IMR-90 (cell line): ENCODE data around the gene CCL2. TPM values are rescaled to one million over a fixed set of nuclear protein-coding genes. Genes with fewer than 3 reads are reported as not detected.

Experiments
- ATAC-seq: fragments of 200-7000 bp; cut with Tn5 transposase; 2 replicates; pipeline ENCODE4 v1.9.1; 2020; ENCODE audit warnings: low read depth, mild to moderate bottlenecking, moderate library complexity
- BruUV-seq: library from RNA; stranded (reverse); fragments of 400-500 nt; replicated peaks from 2 replicates; lab custom pipeline; 2021; lab: Mats Ljungman, UMichigan
- CTCF ChIA-PET: fragments of 300-600 bp; formaldehyde crosslinking; extraction: SDS; loops from one replicate; lab custom pipeline; 2021; ENCODE audit warnings: antibody characterized with exemption; lab: Yijun Ruan, JAX
- POLR2A ChIA-PET: fragments of 300-600 bp; sonication (Branson Sonifier 250); formaldehyde crosslinking; loops from one replicate; lab custom pipeline; 2022; ENCODE audit warnings: antibody characterized with exemption; ENCODE audit not compliant: unreplicated experiment; lab: Charles Lee
- DNase-seq: peaks from one replicate; pipeline ENCODE4 v3.0.0; 2013
- H2AFZ ChIP-seq: replicated peaks from 2 replicates; pipeline ENCODE3; 2013; ENCODE audit warnings: low read length, mild to moderate bottlenecking; ENCODE audit not compliant: poor library complexity
- H2AK5ac ChIP-seq: 2 replicates; pipeline ENCODE4 v1.6.1; 2013; ENCODE audit warnings: low read depth, low read length, inconsistent platforms
- H2AK9ac ChIP-seq: replicated peaks from 2 replicates; pipeline ENCODE3; 2013; ENCODE audit warnings: mild to moderate bottlenecking, low read depth, low read length, moderate library complexity; ENCODE audit not compliant: poor library complexity
- H2BK120ac ChIP-seq: 2 replicates; pipeline ENCODE4 v1.6.1; 2013; ENCODE audit warnings: low read depth, low read length, inconsistent platforms
- H2BK15ac ChIP-seq: 3 replicates; pipeline ENCODE4 v1.6.1; 2013; ENCODE audit warnings: low read depth, low read length, inconsistent platforms
- H2BK20ac ChIP-seq: 2 replicates; pipeline ENCODE4 v1.6.1; 2013; ENCODE audit warnings: low read depth, mild to moderate bottlenecking, inconsistent platforms, low read length, moderate library complexity
- H2BK5ac ChIP-seq: 2 replicates; pipeline ENCODE4 v1.6.1; 2013; ENCODE audit warnings: mild to moderate bottlenecking, low read depth, low read length, inconsistent platforms; ENCODE audit not compliant: poor library complexity, severe bottlenecking
- H3K14ac ChIP-seq: replicated peaks from 2 replicates; pipeline ENCODE4 v1.6.1; 2013; ENCODE audit warnings: low read depth, low read length, inconsistent platforms
- H3K18ac ChIP-seq: 2 replicates; pipeline ENCODE4 v1.6.1; 2013; ENCODE audit warnings: low read depth, low read length, control low read depth
- H3K23ac ChIP-seq: 2 replicates; pipeline ENCODE4 v1.6.1; 2013; ENCODE audit warnings: low read depth, low read length, inconsistent platforms
- H3K27ac ChIP-seq: 2 replicates; pipeline ENCODE4 v1.5.1; 2013; ENCODE audit warnings: mild to moderate bottlenecking, control low read depth, low read length; ENCODE audit not compliant: insufficient read depth
- H3K27me3 ChIP-seq: 2 replicates; pipeline ENCODE4 v1.6.1; 2013; ENCODE audit warnings: low read length; ENCODE audit not compliant: control insufficient read depth, insufficient read depth
- H3K36me3 ChIP-seq: 2 replicates; pipeline ENCODE4 v1.6.1; 2013; ENCODE audit warnings: low read length, mixed read lengths; ENCODE audit not compliant: control insufficient read depth, insufficient read depth
- H3K4ac ChIP-seq: 2 replicates; pipeline ENCODE4 v1.6.1; 2013; ENCODE audit warnings: low read depth, low read length, inconsistent platforms
- H3K4me1 ChIP-seq: 2 replicates; pipeline ENCODE4 v1.6.1; 2013; ENCODE audit warnings: low read length, mixed read lengths; ENCODE audit not compliant: control insufficient read depth, insufficient read depth
- H3K4me2 ChIP-seq: 2 replicates; pipeline ENCODE4 v1.6.1; 2013; ENCODE audit warnings: low read depth, mild to moderate bottlenecking, control low read depth, low read length, moderate library complexity
- H3K4me3 ChIP-seq: 2 replicates; pipeline ENCODE4 v1.5.1; 2013; ENCODE audit warnings: low read depth, mild to moderate bottlenecking, control low read depth, low read length, moderate library complexity; ENCODE audit not compliant: insufficient read depth
- H3K56ac ChIP-seq: 2 replicates; pipeline ENCODE4 v1.6.1; 2013; ENCODE audit warnings: low read length, inconsistent platforms; ENCODE audit not compliant: insufficient read depth; ENCODE audit errors: extremely low read depth
- H3K79me1 ChIP-seq, 2 experiments: 2 replicates each; pipeline ENCODE4 v1.6.1; 2013; ENCODE audit warnings: low read length in 2 of 2, inconsistent platforms in 1 of 2, low read depth in 1 of 2
- H3K9ac ChIP-seq: 2 replicates; pipeline ENCODE4 v1.6.1; 2013; ENCODE audit warnings: low read depth, low read length, control low read depth
- H3K9me1 ChIP-seq: 2 replicates; pipeline ENCODE4 v1.6.1; 2013; ENCODE audit warnings: low read length, inconsistent platforms; ENCODE audit not compliant: insufficient read depth
- H3K9me3 ChIP-seq: 2 replicates; pipeline ENCODE4 v1.6.1; 2013; ENCODE audit warnings: low read length; ENCODE audit not compliant: control insufficient read depth, insufficient read depth
- H4K20me1 ChIP-seq: 2 replicates; pipeline ENCODE4 v1.6.1; 2013; ENCODE audit warnings: low read length, inconsistent platforms; ENCODE audit not compliant: insufficient read depth
- H4K5ac ChIP-seq: 2 replicates; pipeline ENCODE4 v1.6.1; 2013; ENCODE audit warnings: mild to moderate bottlenecking, low read depth, low read length, control low read depth
- H4K8ac ChIP-seq, 2 experiments: 2 replicates each; pipeline ENCODE4 v1.6.1; 2013; ENCODE audit warnings: low read depth in 2 of 2, low read length in 2 of 2, control low read depth in 1 of 2, inconsistent platforms in 1 of 2
- H4K91ac ChIP-seq: 2 replicates; pipeline ENCODE4 v1.6.1; 2013; ENCODE audit warnings: low read depth, low read length, inconsistent platforms; ENCODE audit not compliant: insufficient read depth
- CHD1 ChIP-seq: IDR thresholded peaks from 2 replicates; pipeline ENCODE4 v1.6.1; 2012; ENCODE audit warnings: low read depth, low read length, improper control_type of control experiment
- ELK1 ChIP-seq: fragments of 150-350 bp; IDR thresholded peaks from 2 replicates; pipeline ENCODE4 v1.6.1; 2016; ENCODE audit warnings: low read depth, mild to moderate bottlenecking, low read length, moderate library complexity, borderline replicate concordance
- FOS ChIP-seq: fragments of 150-350 bp; IDR thresholded peaks from 2 replicates; pipeline ENCODE4 v1.6.1; 2016; ENCODE audit warnings: low read depth, low read length
- MAFK ChIP-seq: IDR thresholded peaks from 2 replicates; pipeline ENCODE4 v1.6.1; 2012; ENCODE audit warnings: low read depth, low read length, improper control_type of control experiment
- MAZ ChIP-seq: IDR thresholded peaks from 2 replicates; pipeline ENCODE4 v1.6.1; 2012; ENCODE audit warnings: low read depth, mild to moderate bottlenecking, low read length, improper control_type of control experiment, moderate library complexity, borderline replicate concordance
- POLR2A ChIP-seq: IDR thresholded peaks from 2 replicates; pipeline ENCODE4 v1.6.1; 2012; ENCODE audit warnings: mild to moderate bottlenecking, low read depth, low read length
- RCOR1 ChIP-seq: IDR thresholded peaks from 2 replicates; pipeline ENCODE4 v1.6.1; 2012; ENCODE audit warnings: mild to moderate bottlenecking, low read length, improper control_type of control experiment; ENCODE audit not compliant: insufficient replicate concordance
- RFX5 ChIP-seq: IDR thresholded peaks from 2 replicates; pipeline ENCODE4 v1.8.0; 2012; ENCODE audit warnings: low read depth, mild to moderate bottlenecking, low read length, moderate library complexity
- SMC3 ChIP-seq: fragments of 150-350 bp; IDR thresholded peaks from 2 replicates; pipeline ENCODE4 v1.6.1; 2016; ENCODE audit warnings: low read depth, mild to moderate bottlenecking, antibody characterized with exemption, low read length, moderate library complexity
- WGBS, 2 experiments: methylation state at CpG; one replicate each; pipeline versions ENCODE4 v1.1.5 to v1.1.7; 2013; ENCODE audit warnings: missing lambda C conversion rate in 2 of 2; ENCODE audit not compliant: insufficient read length in 1 of 2; ENCODE audit errors: extremely low coverage in 2 of 2; 5-methylcytosine and 5-hydroxymethylcytosine counted together
- dilution Hi-C: fragments of 300-500 bp; cut with HindIII; formaldehyde crosslinking; loops from one replicate; pipeline ENCODE4 v1.14.3; 2018; ENCODE audit warnings: low sequenced_read_pairs; ENCODE audit not compliant: unreplicated experiment
- in situ Hi-C: fragments of 300-500 bp; cut with MboI; formaldehyde crosslinking; loops from 3 replicates; pipeline ENCODE4 v1.14.3; 2019; ENCODE audit warnings: low sequenced_read_pairs, inconsistent platforms, mixed read lengths
- intact Hi-C: fragments of 100-400 bp; cut with micrococcal nuclease; formaldehyde crosslinking; loops from 2 replicates; pipeline ENCODE4 v1.10.0; 2022
- polyA plus RNA-seq, 3 experiments: library from polyadenylated mRNA; depleted of rRNA; stranded (reverse); fragments of >200 nt; gene quantifications; 2 replicates each; pipeline ENCODE4 v1.2.3, GENCODE V29; 2012; ENCODE audit warnings: low replicate concordance in 1 of 3
- total RNA-seq: library from RNA; depleted of rRNA; stranded (reverse); fragments of >200 nt; gene quantifications from 2 replicates; pipeline ENCODE4 v1.2.3, GENCODE V29; 2012
- TF ChIP-seq, protein P1 (sequence below): fragments of 150-350 bp; IDR thresholded peaks from 2 replicates; pipeline ENCODE4 v1.6.1; 2017; ENCODE audit warnings: mild to moderate bottlenecking, antibody characterized with exemption, low read length, low read depth
- TF ChIP-seq, protein P2 (sequence below): conservative IDR thresholded peaks from 2 replicates; pipeline ENCODE4 v1.5.1; 2012; ENCODE audit warnings: mild to moderate bottlenecking, low read depth, low read length, improper control_type of control experiment

The CCL2 gene
- total and polyA plus RNA-seq, 2 of the 4 experiments (the other 2 are of a cell fraction): 103 to 206 TPM

DNA sequence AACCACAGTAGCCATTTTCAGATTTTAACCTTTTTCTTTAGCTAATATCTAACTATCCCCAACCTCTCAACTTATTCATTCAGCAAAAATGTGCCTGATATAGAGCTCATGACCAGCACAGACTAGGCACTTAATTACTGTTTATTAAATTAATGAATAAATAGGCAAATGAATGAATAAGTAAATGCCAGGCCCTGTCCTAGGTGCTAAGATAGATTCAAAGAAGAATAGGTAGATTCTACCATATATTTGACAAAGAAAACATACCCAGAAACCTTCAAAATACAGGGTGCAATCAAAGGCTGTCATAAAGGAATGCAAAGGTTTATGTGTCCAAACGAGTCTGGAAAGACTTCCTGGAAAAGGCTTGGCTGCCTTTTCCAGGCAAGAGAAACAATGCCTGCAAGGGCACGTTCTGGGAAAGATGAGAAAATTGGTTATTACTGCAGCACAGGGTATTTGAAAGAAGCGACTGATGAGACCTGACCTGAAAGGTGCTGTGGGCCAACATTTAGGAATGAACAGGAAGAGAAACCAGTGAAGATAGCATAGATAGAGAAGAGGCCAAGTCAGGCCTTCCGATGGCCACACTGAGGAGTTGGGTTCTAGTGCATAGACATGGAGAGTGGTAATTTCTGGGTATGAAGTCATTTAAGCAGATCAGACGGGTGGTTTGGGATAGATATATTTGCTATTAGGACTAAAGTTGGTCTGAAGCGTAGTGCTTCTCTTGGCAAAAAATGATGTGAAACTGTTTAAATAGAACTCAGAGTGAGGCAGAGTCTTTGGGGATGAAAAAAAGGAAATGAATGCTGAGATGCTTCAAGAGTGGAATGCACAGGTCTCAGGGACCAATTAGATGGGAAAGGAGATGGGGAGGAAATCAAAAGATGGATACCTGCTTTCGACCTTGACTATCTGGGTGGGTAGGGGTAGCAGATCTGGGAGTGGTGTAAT is 11.4 kb upstream of the CCL2 start (continued):
- no peak for TF ChIP-seq MAZ

GRCh38 chr17:34245351-34245905 is 9.7 kb upstream of the CCL2 start:
- Histone ChIP-seq H2BK15ac (no peak overlapping the region; the same call in 2 of the 3 replicates), H4K8ac (no peak overlapping the region), H3K27me3 (no peaks in the 10 kb centered on the region), H3K14ac (no peak overlapping the region), H3K36me3 (no peaks in the 10 kb centered on the region), H2AK9ac (no peak overlapping the region), H3K18ac (no peak overlapping the region), H3K56ac (no peak overlapping the region), H3K9me1 (0 out of 2 replicates have a peak, but pooled peaks cover 6% of the 10 kb centered on the region), H3K79me1 (no peaks in the 10 kb centered on the region), H4K91ac (no peak overlapping the region), H3K4me2 (no peak overlapping the region), H2AK5ac (no peak overlapping the region), H3K9me3 (no peaks in the 10 kb centered on the region), H3K27ac (no peak overlapping the region), H3K4me3 (no peak overlapping the region), H2BK5ac (no peak overlapping the region), H4K5ac (no peak overlapping the region), H3K9ac (no peak overlapping the region), H3K4ac (no peak overlapping the region), H3K4me1 (peaks cover 21% of the 10 kb centered on the region), H2BK120ac (no peak overlapping the region), H2BK20ac (no peak overlapping the region), H3K23ac (no peak overlapping the region), H2AFZ (no peak overlapping the region), H4K20me1 (no peaks in the 10 kb centered on the region)
- ATAC-seq (no peak), DNase-seq (no peak)
- intact Hi-C loops (no loop called here), in situ Hi-C loops (loop anchor here (5.0 kb wide), 1 partner anchor 62 kb away; no protein-coding TSS in a partner anchor), dilution Hi-C loops (no loop called here)
- ChIA-PET CTCF (no interaction called here), POLR2A (no interaction called here)
- WGBS, 2 experiments: 71% methylated on average over 2 of the region's 6 CpGs; no CpG with 5 or more reads in 1 of the 2 experiments
- BruUV-seq: no TSS peak
- TF ChIP-seq MAFK (no peak), ELK1 (no peak), MAZ (no peak), RCOR1 (no peak), POLR2A (no peak), RFX5 (no peak), FOS (no peak), SMC3 (no peak), CHD1 (no peak)
- TF ChIP-seq, protein P1, sequence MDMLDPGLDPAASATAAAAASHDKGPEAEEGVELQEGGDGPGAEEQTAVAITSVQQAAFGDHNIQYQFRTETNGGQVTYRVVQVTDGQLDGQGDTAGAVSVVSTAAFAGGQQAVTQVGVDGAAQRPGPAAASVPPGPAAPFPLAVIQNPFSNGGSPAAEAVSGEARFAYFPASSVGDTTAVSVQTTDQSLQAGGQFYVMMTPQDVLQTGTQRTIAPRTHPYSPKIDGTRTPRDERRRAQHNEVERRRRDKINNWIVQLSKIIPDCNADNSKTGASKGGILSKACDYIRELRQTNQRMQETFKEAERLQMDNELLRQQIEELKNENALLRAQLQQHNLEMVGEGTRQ: no peak
- TF ChIP-seq, protein P2, sequence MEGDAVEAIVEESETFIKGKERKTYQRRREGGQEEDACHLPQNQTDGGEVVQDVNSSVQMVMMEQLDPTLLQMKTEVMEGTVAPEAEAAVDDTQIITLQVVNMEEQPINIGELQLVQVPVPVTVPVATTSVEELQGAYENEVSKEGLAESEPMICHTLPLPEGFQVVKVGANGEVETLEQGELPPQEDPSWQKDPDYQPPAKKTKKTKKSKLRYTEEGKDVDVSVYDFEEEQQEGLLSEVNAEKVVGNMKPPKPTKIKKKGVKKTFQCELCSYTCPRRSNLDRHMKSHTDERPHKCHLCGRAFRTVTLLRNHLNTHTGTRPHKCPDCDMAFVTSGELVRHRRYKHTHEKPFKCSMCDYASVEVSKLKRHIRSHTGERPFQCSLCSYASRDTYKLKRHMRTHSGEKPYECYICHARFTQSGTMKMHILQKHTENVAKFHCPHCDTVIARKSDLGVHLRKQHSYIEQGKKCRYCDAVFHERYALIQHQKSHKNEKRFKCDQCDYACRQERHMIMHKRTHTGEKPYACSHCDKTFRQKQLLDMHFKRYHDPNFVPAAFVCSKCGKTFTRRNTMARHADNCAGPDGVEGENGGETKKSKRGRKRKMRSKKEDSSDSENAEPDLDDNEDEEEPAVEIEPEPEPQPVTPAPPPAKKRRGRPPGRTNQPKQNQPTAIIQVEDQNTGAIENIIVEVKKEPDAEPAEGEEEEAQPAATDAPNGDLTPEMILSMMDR: no peak
